RWPE2 (cell line): ENCODE data around the gene AGBL4.

Source experiments
- ATAC-seq: fragments of 200-7000 bp; cut with Tn5 transposase; 3 replicates; pipeline ENCODE4 v1.9.1; 2021; ENCODE audit warnings: low read depth
- DNase-seq: peaks from one replicate; pipeline ENCODE4 v3.0.0-alpha.2; 2020; ENCODE audit warnings: low spot score
- H3K27ac ChIP-seq: fragments of 450-650 bp; 2 replicates; pipeline ENCODE4 v1.5.1; 2017; ENCODE audit warnings: mild to moderate bottlenecking; ENCODE audit not compliant: poor library complexity, severe bottlenecking
- H3K27me3 ChIP-seq: fragments of 250-450 bp; sonication (Bioruptor Pico); 2 replicates; pipeline ENCODE4 v1.5.1; 2021; ENCODE audit warnings: mild to moderate bottlenecking, moderate library complexity; ENCODE audit not compliant: insufficient read depth, poor library complexity, severe bottlenecking
- H3K36me3 ChIP-seq: fragments of 250-450 bp; sonication (Bioruptor Pico); 2 replicates; pipeline ENCODE4 v1.5.1; 2020; ENCODE audit warnings: low read depth, mild to moderate bottlenecking, moderate library complexity
- H3K4me1 ChIP-seq: fragments of 250-450 bp; sonication (Bioruptor Pico); 2 replicates; pipeline ENCODE4 v1.5.1; 2021; ENCODE audit warnings: mild to moderate bottlenecking, moderate library complexity; ENCODE audit not compliant: insufficient read depth, poor library complexity, severe bottlenecking
- H3K4me3 ChIP-seq: fragments of 250-450 bp; sonication (Bioruptor Pico); 2 replicates; pipeline ENCODE4 v1.5.1; 2021; ENCODE audit warnings: mild to moderate bottlenecking, moderate library complexity; ENCODE audit not compliant: severe bottlenecking
- H3K9me3 ChIP-seq: fragments of 250-450 bp; sonication (Bioruptor Pico); 2 replicates; pipeline ENCODE4 v1.5.1; 2021; ENCODE audit warnings: mild to moderate bottlenecking, moderate library complexity; ENCODE audit not compliant: severe bottlenecking
- CTCF ChIP-seq: fragments of 450-650 bp; IDR thresholded peaks from one replicate; pipeline ENCODE4 v1.5.1; 2017; ENCODE audit warnings: mild to moderate bottlenecking, moderate library complexity; ENCODE audit not compliant: poor library complexity, severe bottlenecking

Gene AGBL4

GRCh38 chr1:48744032-48744431 lies 1279.7 kb downstream of the AGBL4 start:
- no peak for TF ChIP-seq CTCF
- Histone ChIP-seq H3K4me1 (no peaks in the 10 kb centered on the region), H3K36me3 (no peaks in the 10 kb centered on the region), H3K9me3 (no peaks in the 10 kb centered on the region), H3K27me3 (no peaks in the 10 kb centered on the region), H3K4me3 (no peak overlapping the region), H3K27ac (no peak overlapping the region)
- DNase-seq (no peak), ATAC-seq (no peak)

GRCh38 chr1:48743480-48743879 lies 1280.3 kb downstream of the AGBL4 start:
- no peak for TF ChIP-seq CTCF
- no peaks in the 10 kb centered on the region for H3K36me3 ChIP-seq
- H3K4me1 ChIP-seq, result no peaks in the 10 kb centered on the region
- DNase-seq, result no peak
- ATAC-seq, result 0 out of 3 replicates have a peak, but pooled peaks have one; percentile 33
- no peak overlapping the region for H3K27ac ChIP-seq
- H3K9me3 ChIP-seq, result no peaks in the 10 kb centered on the region
- no peak overlapping the region for H3K4me3 ChIP-seq
- no peaks in the 10 kb centered on the region for H3K27me3 ChIP-seq

- DNase-seq (no peak), ATAC-seq (no peak)
- Histone ChIP-seq H3K9me3 (no peaks in the 10 kb centered on the region), H3K27ac (no peak overlapping the region), H3K36me3 (no peaks in the 10 kb centered on the region), H3K27me3 (no peaks in the 10 kb centered on the region), H3K4me3 (no peak overlapping the region), H3K4me1 (no peaks in the 10 kb centered on the region)
- no peak for TF ChIP-seq CTCF
These were observed 1282.4 kb downstream of the AGBL4 start for GRCh38 chr1:48741380-48741779.

GRCh38 chr1:48740621-48741020 lies 1283.1 kb downstream of the AGBL4 start:
- H3K4me1 ChIP-seq, result no peaks in the 10 kb centered on the region
- no peaks in the 10 kb centered on the region for H3K27me3 ChIP-seq
- no peak for TF ChIP-seq CTCF
- DNase-seq (no peak), ATAC-seq (no peak)
- H3K4me3 ChIP-seq, result no peak overlapping the region
- H3K9me3 ChIP-seq, result no peaks in the 10 kb centered on the region
- H3K36me3 ChIP-seq, result no peaks in the 10 kb centered on the region
- H3K27ac ChIP-seq, result no peak overlapping the region

GRCh38 chr1:48739091-48739490 lies 1284.7 kb downstream of the AGBL4 start:
- no peak overlapping the region for H3K4me3 ChIP-seq
- no peaks in the 10 kb centered on the region for H3K36me3 ChIP-seq
- ATAC-seq (no peak), DNase-seq (no peak)
- H3K9me3 ChIP-seq, result no peaks in the 10 kb centered on the region
- no peak for TF ChIP-seq CTCF
- no peak overlapping the region for H3K27ac ChIP-seq
- no peaks in the 10 kb centered on the region for H3K4me1 ChIP-seq
- H3K27me3 ChIP-seq, result no peaks in the 10 kb centered on the region
